H4 (cell line): Measurements from ENCODE around the gene ADAMTS8. TPM values are rescaled to one million over a fixed set of nuclear protein-coding genes. Genes with fewer than 3 reads are reported as not detected.
A peak's percentile ranks its signal among the peaks of the same experiment; 100 is the strongest.

Experiments used
- DNase-seq: peaks from one replicate; pipeline ENCODE4 v3.0.0-alpha.2; 2015; ENCODE audit warnings: low spot score
- total RNA-seq: library from RNA; depleted of rRNA; stranded (reverse); fragments of >200 nt; shearing (Covaris generic); gene quantifications from 2 replicates; pipeline ENCODE4 v1.2.3, GENCODE V29; 2014

Gene ADAMTS8
- total RNA-seq, 1 experiment from 2014 or later, result 0.04 TPM

DNA sequence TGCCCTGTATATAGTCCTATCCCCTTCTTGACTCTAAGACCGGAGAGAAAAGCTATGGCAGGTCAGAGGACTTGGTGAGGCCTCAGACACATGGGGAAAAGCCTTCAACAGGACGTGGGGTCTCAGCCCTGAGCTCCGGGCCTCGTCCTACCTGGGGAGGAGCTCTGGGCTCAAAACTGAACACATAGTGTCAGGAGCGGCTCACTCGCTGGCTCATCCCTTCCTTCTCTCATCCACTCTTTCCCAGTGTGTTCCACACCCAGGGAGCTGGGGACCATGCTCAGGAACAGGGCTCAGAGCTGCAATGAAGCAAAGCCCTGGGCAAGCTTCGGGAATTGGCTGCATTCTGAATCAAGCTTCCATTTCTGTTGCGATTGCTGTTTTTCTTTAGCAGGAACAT lies 34.5 kb upstream of the ADAMTS8 start:
- no peak for DNase-seq

- no peak for DNase-seq
Observed at GRCh38 chr11:130462101-130462885, 33.9 kb upstream of the ADAMTS8 start.

DNA sequence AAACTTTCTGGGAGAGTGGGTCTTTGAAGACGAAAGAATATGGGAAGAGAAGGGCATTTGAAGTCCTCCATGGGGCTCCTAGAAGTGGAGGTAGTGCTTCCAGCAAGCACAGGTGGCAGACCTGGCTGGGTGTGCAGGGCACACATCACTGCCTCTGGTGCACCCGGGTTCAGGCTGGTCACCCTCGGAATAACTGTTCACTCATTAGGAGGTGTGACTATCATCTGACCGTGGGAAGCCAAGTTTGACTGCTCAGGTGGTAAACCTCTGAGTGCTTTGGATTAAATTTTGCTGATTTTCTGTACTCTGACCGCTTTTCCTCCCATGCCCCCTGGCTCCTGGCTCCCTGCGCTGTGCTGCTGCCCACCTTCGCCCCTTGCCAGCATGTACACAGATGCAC lies 31.1 kb upstream of the ADAMTS8 start:
- DNase-seq, result no peak

DNA sequence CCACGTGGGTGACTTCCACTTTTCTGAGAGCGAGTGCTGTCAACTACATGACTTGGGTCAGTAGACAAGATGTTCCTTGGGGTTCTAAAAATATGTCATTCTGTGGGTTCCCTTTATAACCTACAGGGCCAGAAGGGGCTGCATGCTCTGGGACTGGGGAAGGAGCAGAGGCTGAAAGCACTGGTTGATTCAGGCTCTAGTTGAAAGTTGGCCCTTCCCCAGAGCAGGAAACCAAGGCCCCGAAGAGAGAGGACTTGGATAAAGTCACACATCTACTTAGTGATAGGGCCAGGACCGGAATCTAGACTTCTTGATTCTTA lies 30.0 kb upstream of the ADAMTS8 start:
- DNase-seq, result no peak

GRCh38 chr11:130457623-130458409 lies 29.4 kb upstream of the ADAMTS8 start:
- DNase-seq, result no peak

- DNase-seq, result no peak
Observed at GRCh38 chr11:130456286-130456685, 27.9 kb upstream of the ADAMTS8 start.

GRCh38 chr11:130455483-130456127 lies 27.2 kb upstream of the ADAMTS8 start:
- DNase-seq, result no peak

- DNase-seq, result no peak
Observed at GRCh38 chr11:130454491-130455252, 26.3 kb upstream of the ADAMTS8 start.

DNA sequence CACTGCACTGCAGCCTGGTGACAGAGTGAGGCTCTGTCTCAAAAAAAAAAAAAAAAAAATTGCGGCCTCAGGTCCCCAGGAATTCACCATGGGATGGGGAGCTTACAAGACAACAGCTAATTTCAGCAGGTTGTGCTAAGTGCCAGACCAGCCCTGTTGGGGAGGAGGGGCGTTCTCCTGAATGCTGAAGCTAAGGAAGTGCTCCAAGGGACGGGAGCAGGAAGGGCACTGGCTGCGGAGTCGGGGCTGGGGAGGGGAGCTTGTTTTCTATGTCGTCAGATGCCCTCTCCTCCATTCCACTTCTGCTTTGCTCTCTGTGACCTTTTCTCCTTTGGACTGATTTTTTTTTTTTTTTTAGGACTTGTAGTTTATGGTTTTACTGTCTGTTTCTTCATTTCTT lies 24.5 kb upstream of the ADAMTS8 start:
- no peak for DNase-seq

DNA sequence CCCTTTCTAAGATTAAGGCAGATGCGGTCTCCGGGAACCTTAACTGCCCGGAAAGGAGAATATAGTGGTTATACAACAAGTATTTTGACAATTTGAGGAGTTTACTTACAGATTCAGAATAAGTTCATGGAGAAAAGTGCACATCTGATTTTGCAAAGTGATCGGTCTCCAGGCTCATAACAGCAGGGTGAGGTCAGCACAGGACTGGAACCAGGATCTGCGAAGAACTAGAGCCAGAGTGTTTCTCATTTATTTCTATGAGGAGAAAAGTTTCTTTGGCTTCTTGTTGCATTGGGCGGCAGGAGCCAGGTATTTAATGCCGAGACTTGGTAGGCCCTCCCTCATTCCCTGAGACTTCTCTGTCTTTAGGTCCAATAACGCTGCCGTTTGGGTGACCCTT lies 23.8 kb upstream of the ADAMTS8 start:
- no peak for DNase-seq

GRCh38 chr11:130451231-130452019 lies 23.0 kb upstream of the ADAMTS8 start:
- no peak for DNase-seq

DNA sequence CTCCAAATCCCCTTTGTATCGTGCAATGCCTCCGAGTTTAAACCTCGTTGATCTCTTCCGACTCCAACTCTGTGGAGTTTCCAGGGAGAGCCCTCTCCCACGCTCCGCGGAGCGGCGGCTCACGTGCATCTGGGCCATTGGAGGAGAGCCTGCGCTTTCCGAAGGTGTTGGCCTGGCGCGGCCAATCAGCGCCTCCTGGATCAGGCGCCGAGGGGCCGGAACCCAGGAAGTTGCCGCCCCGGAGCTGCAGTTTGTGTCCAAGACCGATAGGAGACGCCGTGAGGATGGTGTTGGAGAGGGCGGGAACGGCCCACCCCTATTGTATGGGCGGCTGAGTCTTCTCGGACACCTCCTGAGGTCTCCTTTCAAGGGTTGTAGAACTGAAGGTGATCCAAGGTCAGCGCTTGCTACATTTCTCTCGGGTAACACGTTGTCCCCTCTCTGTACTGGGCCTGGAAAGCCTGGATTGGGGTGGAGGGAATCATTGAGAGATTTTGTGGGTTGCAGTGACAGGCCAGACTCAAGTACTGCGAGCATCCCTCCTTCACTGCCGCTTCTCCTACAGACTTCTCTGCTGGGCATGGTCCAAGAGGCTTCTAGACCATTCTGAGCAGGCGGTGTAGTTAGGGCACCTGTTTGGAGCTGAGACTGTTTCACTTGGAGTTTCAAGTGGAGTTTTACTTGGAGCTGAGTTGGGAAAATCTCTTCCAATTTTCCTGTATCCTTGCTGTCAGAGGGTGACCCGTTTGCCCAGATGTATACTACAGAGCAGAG lies 21.8 kb upstream of the ADAMTS8 start:
- no peak for DNase-seq

- DNase-seq, result no peak
Observed at GRCh38 chr11:130449310-130449990, 21.0 kb upstream of the ADAMTS8 start.

GRCh38 chr11:130448416-130449309 lies 20.3 kb upstream of the ADAMTS8 start, which contains the start of gene ADAMTS15:
ADAMTS15 (plus strand) TSS chr11:130448645; CDS start chr11:130448974, 329 bp downstream.
- DNase-seq, result peak; percentile 79

GRCh38 chr11:130448039-130448415 lies 19.6 kb upstream of the ADAMTS8 start:
- DNase-seq, result no peak

- DNase-seq, result no peak
Observed at GRCh38 chr11:130445788-130446187, 17.4 kb upstream of the ADAMTS8 start.

DNA sequence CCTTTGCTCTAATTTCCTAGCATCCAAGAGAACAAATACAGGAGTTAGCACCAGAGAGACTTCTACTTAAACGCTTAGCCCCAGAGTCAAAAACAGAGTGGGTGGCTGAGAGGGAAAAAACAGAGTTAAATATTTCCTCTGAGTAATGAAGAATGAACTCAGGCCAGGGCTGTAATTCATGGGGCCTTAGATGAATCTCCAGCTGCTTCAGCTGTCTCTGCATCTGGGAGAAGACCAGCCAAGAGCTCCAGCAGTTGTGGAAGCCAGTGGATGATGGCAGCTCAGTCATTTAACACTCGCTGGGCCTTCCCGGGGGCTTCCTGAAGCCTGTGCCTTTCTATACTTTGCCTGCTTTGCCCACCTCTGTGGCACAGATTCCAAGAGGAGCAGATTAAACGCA lies 14.3 kb upstream of the ADAMTS8 start:
- DNase-seq, result no peak

DNA sequence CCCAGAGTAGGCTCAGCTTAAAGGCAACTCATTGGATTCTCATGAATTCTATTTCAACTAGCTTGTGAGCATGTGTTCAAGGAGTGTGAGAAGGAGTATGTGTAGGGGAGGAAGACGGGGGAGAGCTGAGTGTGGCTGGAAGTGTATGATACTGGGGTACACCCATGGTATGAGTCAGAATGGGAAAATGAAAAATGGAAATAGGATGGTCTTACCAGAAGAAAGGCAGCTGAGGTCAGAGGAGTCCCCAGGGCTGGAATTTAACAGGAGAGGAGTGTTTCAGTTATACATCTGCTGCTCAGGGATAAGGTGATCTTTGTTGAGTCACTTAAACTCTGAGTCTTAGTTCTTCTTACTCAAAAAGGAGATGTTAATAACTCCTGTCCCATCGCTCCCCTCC lies 13.3 kb upstream of the ADAMTS8 start:
- no peak for DNase-seq

DNA sequence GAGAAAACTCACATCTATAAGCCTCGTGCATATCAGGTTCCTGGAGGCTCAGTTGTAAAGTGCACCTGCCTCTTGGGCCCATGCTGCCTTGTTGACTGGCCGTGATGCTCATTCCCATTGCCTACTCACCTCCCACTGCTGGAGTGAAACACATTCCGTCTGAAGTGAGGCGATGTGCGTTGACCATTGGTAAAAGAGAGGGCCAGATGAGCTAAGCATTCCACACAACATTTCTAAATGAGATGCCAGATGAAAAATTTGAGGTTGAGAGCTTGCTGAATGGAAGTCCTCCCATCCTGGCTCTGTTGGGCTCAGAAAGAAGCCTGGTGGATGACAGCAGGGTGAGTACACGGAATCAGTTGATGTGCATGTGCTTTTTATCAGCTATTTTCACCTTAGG lies 11.5 kb upstream of the ADAMTS8 start:
- DNase-seq, result no peak
